Gastrocnemius medialis (tissue), 4 donors: ENCODE measurements around the gene FNIP2. TPM values are rescaled to one million over a fixed set of nuclear protein-coding genes. Genes with fewer than 3 reads are reported as not detected.

Source experiments
- ATAC-seq, 2 donors: fragments of 150-250 bp; one replicate each; pipeline ENCODE4 v1.9.1; 2016
- DNase-seq, 2 donors: peaks; one replicate each; pipeline ENCODE4 v3.0.0-alpha.2; 2019
- H3K27ac ChIP-seq, 4 donors: fragments of 200-600 bp; sonication (generic); 1 replicate in 1 of 4; 2 replicates in 3 of 4; pipeline ENCODE4 v1.5.1; 2016 to 2018; ENCODE audit warnings: mild to moderate bottlenecking in 2 of 4, moderate library complexity in 1 of 4
- H3K27me3 ChIP-seq, 3 donors: fragments of 200-600 bp; sonication (generic) in 2 of 3; 1 replicate in 1 of 3; 2 replicates in 2 of 3; pipeline versions ENCODE4 v1.5.1 to v1.6.0; 2016 to 2019; ENCODE audit warnings: mild to moderate bottlenecking in 1 of 3, moderate library complexity in 1 of 3
- H3K36me3 ChIP-seq, 2 donors: fragments of 200-600 bp; sonication (generic) in 1 of 2; one replicate each; pipeline ENCODE4 v1.5.1; 2017 to 2018
- H3K4me1 ChIP-seq, 2 donors: fragments of 200-600 bp; sonication (generic) in 1 of 2; one replicate each; pipeline ENCODE4 v1.5.1; 2016 to 2017; ENCODE audit warnings: mild to moderate bottlenecking in 2 of 2
- H3K4me3 ChIP-seq, 4 donors: fragments of 200-600 bp; sonication (generic) in 3 of 4; 1 replicate in 1 of 4; 2 replicates in 3 of 4; pipeline ENCODE4 v1.5.1; 2016 to 2019; ENCODE audit warnings: mild to moderate bottlenecking in 2 of 4
- H3K9me3 ChIP-seq, 3 donors: fragments of 200-600 bp; sonication (generic) in 2 of 3; 1 replicate in 1 of 3; 2 replicates in 2 of 3; pipeline ENCODE4 v1.5.1; 2016 to 2019
- CTCF ChIP-seq, 5 experiments: fragments of 450-650 bp in 3 of 5; fragments of 200-600 bp in 2 of 5; sonication (generic) in 2 of 5; IDR thresholded peaks in 4 of 5; conservative IDR thresholded peaks in 1 of 5; 1 replicate in 4 of 5; 2 replicates in 1 of 5; pipeline ENCODE4 v1.5.1; 2016 to 2019; ENCODE audit warnings: antibody characterized with exemption in 5 of 5, mild to moderate bottlenecking in 3 of 5, moderate library complexity in 3 of 5
- POLR2A ChIP-seq, 2 donors: fragments of 450-650 bp; IDR thresholded peaks; one replicate each; pipeline ENCODE4 v1.6.1; 2017; ENCODE audit warnings: antibody characterized with exemption in 2 of 2, mild to moderate bottlenecking in 2 of 2, moderate library complexity in 2 of 2
- in situ Hi-C, 4 donors: fragments of 200-750 bp; cut with MboI; loops; one replicate each; pipeline versions ENCODE4 v1.15.0 to v1.8.0; 2017; ENCODE audit warnings: low sequenced_read_pairs in 4 of 4
- intact Hi-C: fragments of 100-400 bp; cut with DNase I; formaldehyde crosslinking; loops from one replicate; pipeline ENCODE4 v1.15.1; 2023; ENCODE audit warnings: low total_unique reads
- total RNA-seq, 4 donors: library from RNA; depleted of rRNA; stranded (reverse); fragments of >200 nt; gene quantifications; one replicate each; pipeline versions ENCODE4 v1.1.0 to v1.2.3, GENCODE V29; 2016

FNIP2 gene
- total RNA-seq, 4 donors from 2014 or later: 9.9 to 32.8 (median 22.2) TPM

GRCh38 chr4:158812133-158812532 lies 43.3 kb downstream of the FNIP2 start:
- peak overlapping the region; percentile 80 to 92 (median 90) for H3K27ac ChIP-seq
- intact Hi-C loops (no loop called here), in situ Hi-C loops (no loop called here)
- H3K27me3 ChIP-seq: no peaks in the 10 kb centered on the region
- no peak for DNase-seq
- no peaks in the 10 kb centered on the region for H3K9me3 ChIP-seq
- H3K4me1 ChIP-seq: peaks cover 65 to 66% of the 10 kb centered on the region in 2 donors
- H3K36me3 ChIP-seq: no peaks in the 10 kb centered on the region
- no peak for ATAC-seq
- peak overlapping the region in 1 of 4 donors; percentile 7 for H3K4me3 ChIP-seq
- TF ChIP-seq CTCF (IDR thresholded peaks at IDR 0.05 in 4 of 5, conservative IDR thresholded peaks at IDR 0.05 in 1 of 5) (no peak), POLR2A (IDR thresholded peaks at IDR 0.05) (no peak)

GRCh38 chr4:158812543-158812942 lies 43.7 kb downstream of the FNIP2 start:
- no peaks in the 10 kb centered on the region for H3K9me3 ChIP-seq
- H3K4me3 ChIP-seq: no peak overlapping the region
- in situ Hi-C loops: no loop called here
- H3K27ac ChIP-seq: peak overlapping the region; percentile 80 to 92 (median 90)
- DNase-seq (no peak), ATAC-seq (no peak)
- H3K4me1 ChIP-seq: peaks cover 65 to 66% of the 10 kb centered on the region in 2 donors
- no peak for TF ChIP-seq POLR2A (IDR thresholded peaks at IDR 0.05)
- no peak for TF ChIP-seq CTCF (IDR thresholded peaks at IDR 0.05 in 4 of 5, conservative IDR thresholded peaks at IDR 0.05 in 1 of 5)
- intact Hi-C loops: no loop called here
- H3K36me3 ChIP-seq: no peaks in the 10 kb centered on the region
- H3K27me3 ChIP-seq: no peaks in the 10 kb centered on the region

GRCh38 chr4:158813113-158813512 lies 44.3 kb downstream of the FNIP2 start:
- Histone ChIP-seq H3K27me3 (no peaks in the 10 kb centered on the region), H3K4me1 (peaks cover 62 to 63% of the 10 kb centered on the region in 2 donors), H3K27ac (peak overlapping the region; percentile 80 to 92 (median 90)), H3K4me3 (no peak overlapping the region), H3K9me3 (no peaks in the 10 kb centered on the region), H3K36me3 (no peaks in the 10 kb centered on the region)
- no peak for ATAC-seq
- TF ChIP-seq POLR2A (IDR thresholded peaks at IDR 0.05) (no peak), CTCF (IDR thresholded peaks at IDR 0.05 in 4 of 5, conservative IDR thresholded peaks at IDR 0.05 in 1 of 5) (no peak)
- in situ Hi-C loops: no loop called here
- no peak for DNase-seq
- intact Hi-C loops: no loop called here

GRCh38 chr4:158814207-158814606 lies 45.4 kb downstream of the FNIP2 start:
- Histone ChIP-seq H3K4me1 (peaks cover 56 to 62% of the 10 kb centered on the region in 2 donors), H3K9me3 (no peaks in the 10 kb centered on the region), H3K36me3 (no peaks in the 10 kb centered on the region), H3K27ac (peak overlapping the region in 3 of 4 donors; percentile 9 to 92 (median 92)), H3K4me3 (no peak overlapping the region), H3K27me3 (no peaks in the 10 kb centered on the region)
- no peak for DNase-seq
- in situ Hi-C loops (no loop called here), intact Hi-C loops (no loop called here)
- no peak for ATAC-seq
- TF ChIP-seq CTCF (IDR thresholded peaks at IDR 0.05 in 4 of 5, conservative IDR thresholded peaks at IDR 0.05 in 1 of 5) (no peak), POLR2A (IDR thresholded peaks at IDR 0.05) (no peak)
